HUES48 (cell line): ENCODE results near the gene SMIM7.

Source experiments
- H3K27ac ChIP-seq: one replicate; pipeline ENCODE4 v1.7.0; 2013; ENCODE audit warnings: low read depth, low read length, inconsistent platforms
- H3K27me3 ChIP-seq: 2 replicates; pipeline ENCODE4 v1.6.1; 2013; ENCODE audit warnings: mild to moderate bottlenecking, low read length; ENCODE audit not compliant: control insufficient read depth, insufficient read depth
- H3K36me3 ChIP-seq: 2 replicates; pipeline ENCODE4 v1.6.1; 2013; ENCODE audit warnings: low read length; ENCODE audit not compliant: control insufficient read depth, insufficient read depth
- H3K4me1 ChIP-seq: 2 replicates; pipeline ENCODE4 v1.6.1; 2013; ENCODE audit warnings: mild to moderate bottlenecking, low read length; ENCODE audit not compliant: control insufficient read depth, insufficient read depth
- H3K4me3 ChIP-seq: 2 replicates; pipeline ENCODE4 v1.5.1; 2013; ENCODE audit warnings: mild to moderate bottlenecking, low read depth, low read length
- H3K9ac ChIP-seq: 2 replicates; pipeline ENCODE4 v1.6.1; 2013; ENCODE audit warnings: mild to moderate bottlenecking, low read depth, low read length, moderate library complexity
- H3K9me3 ChIP-seq: 2 replicates; pipeline ENCODE4 v1.6.1; 2013; ENCODE audit warnings: low read length; ENCODE audit not compliant: control insufficient read depth, insufficient read depth

Gene SMIM7

GRCh38 chr19:16659832-16660708, at the start of gene SMIM7:
TSS of gene SMIM7 (minus strand) at chr19:16660144. CDS start at chr19:16660110, 34 bp downstream.
- Histone ChIP-seq H3K9me3 (no peaks in the 10 kb centered on the region), H3K4me1 (0 out of 2 replicates have a peak, but pooled peaks cover 8% of the 10 kb centered on the region), H3K27me3 (no peaks in the 10 kb centered on the region), H3K27ac (peak within 1 kb of the TSS; percentile 91), H3K36me3 (peaks cover 35% of the 10 kb centered on the region), H3K4me3 (peak within 1 kb of the TSS; percentile 83), H3K9ac (peak within 1 kb of the TSS; percentile 82)

GRCh38 chr19:16703677-16704076, 43.7 kb upstream of the SMIM7 start:
- Histone ChIP-seq H3K9me3 (no peaks in the 10 kb centered on the region), H3K9ac (no peak overlapping the region), H3K27me3 (no peaks in the 10 kb centered on the region), H3K4me3 (no peak overlapping the region), H3K36me3 (no peaks in the 10 kb centered on the region), H3K4me1 (no peaks in the 10 kb centered on the region), H3K27ac (no peak overlapping the region)

DNA sequence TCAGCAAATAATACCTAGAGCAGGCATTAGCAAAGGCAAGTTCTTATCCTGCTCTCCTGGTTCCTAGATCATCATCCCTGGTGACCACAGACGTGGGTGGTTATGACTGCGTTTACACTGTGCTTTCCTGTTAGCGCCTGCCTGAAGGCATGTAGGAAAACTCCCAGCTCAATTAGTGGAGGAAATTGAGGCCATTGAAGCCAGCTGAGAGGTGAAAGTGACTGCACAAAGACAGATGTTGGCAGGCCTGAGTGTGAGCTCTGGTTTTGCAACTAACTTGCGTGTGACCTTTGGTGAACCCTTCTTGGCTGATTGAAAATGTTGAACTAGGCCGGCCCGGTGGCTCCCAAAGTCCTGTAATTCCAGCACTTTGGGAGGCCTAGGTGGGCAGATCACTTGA, 42.2 kb upstream of the SMIM7 start:
- no peak overlapping the region for H3K27ac ChIP-seq
- H3K4me3 ChIP-seq = no peak overlapping the region
- H3K4me1 ChIP-seq = no peaks in the 10 kb centered on the region
- H3K36me3 ChIP-seq = no peaks in the 10 kb centered on the region
- H3K27me3 ChIP-seq = no peaks in the 10 kb centered on the region
- no peaks in the 10 kb centered on the region for H3K9me3 ChIP-seq
- no peak overlapping the region for H3K9ac ChIP-seq

DNA sequence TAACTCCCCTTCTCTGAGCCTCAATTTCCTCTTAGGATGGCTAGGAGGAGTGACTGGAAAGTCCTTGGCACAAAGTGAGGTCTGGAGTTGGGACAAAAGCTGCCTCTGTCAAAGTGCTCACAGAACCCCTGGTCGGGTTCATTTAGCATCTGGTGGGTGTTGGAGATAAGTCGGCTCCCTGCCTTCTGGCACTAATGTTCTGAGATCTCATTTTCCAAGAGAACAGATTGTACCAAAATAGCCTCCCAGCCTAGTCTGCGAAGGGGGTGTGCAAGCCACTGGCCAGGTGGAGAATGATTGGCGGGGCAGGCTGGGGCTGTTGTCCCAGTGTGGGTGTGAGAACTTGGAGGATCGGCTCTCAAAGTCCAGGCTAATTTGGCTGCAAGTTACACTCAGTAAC, 39.0 kb upstream of the SMIM7 start:
- Histone ChIP-seq H3K27me3 (no peaks in the 10 kb centered on the region), H3K9me3 (no peaks in the 10 kb centered on the region), H3K36me3 (no peaks in the 10 kb centered on the region), H3K4me1 (no peaks in the 10 kb centered on the region), H3K9ac (no peak overlapping the region), H3K27ac (no peak overlapping the region), H3K4me3 (no peak overlapping the region)

DNA sequence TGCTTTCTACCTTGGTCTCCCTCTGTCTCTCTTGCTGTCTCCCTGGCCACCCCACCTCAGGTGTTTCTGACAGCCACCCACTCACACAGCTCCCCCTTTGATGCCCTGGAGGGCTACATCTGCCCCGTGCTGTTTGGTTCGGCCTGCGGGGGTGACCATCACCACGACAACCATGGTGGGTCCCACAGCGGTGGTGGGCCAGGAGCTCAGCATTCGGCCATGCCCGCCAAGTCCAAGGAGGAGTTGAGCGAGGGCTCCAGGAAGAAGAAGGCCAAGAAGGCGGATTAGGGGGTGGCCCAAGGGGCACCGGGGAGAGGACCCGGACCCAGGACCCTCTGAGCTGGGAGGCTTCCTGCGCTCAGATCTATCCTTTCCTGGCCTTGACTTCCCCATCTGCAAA, 28.1 kb upstream of the SMIM7 start:
- Histone ChIP-seq H3K9ac (no peak overlapping the region), H3K36me3 (no peaks in the 10 kb centered on the region), H3K27ac (no peak overlapping the region), H3K4me1 (no peaks in the 10 kb centered on the region), H3K4me3 (no peak overlapping the region), H3K27me3 (no peaks in the 10 kb centered on the region), H3K9me3 (no peaks in the 10 kb centered on the region)

DNA sequence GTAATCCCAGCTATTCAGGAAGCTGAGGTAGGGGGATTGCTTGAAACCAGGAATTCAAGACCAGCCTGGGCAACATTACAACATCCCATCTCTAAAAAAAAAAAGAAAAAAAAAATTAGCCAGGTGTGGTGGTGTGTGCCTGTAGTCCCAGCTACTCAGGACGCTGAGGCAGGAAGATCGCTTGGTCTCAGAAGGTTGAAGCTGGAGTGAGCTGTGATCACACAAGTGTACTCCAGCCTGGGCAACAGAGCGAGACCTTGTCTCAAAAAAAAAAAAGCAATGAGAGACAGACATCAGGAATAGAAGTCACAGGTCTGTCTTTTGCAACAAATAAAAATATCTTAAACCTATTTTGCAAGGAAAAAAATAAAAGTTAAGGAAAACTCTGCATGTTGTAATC, 24.3 kb upstream of the SMIM7 start:
- Histone ChIP-seq H3K36me3 (peaks cover 27% of the 10 kb centered on the region), H3K9ac (no peak overlapping the region), H3K4me1 (no peaks in the 10 kb centered on the region), H3K27me3 (no peaks in the 10 kb centered on the region), H3K27ac (no peak overlapping the region), H3K9me3 (no peaks in the 10 kb centered on the region), H3K4me3 (no peak overlapping the region)

DNA sequence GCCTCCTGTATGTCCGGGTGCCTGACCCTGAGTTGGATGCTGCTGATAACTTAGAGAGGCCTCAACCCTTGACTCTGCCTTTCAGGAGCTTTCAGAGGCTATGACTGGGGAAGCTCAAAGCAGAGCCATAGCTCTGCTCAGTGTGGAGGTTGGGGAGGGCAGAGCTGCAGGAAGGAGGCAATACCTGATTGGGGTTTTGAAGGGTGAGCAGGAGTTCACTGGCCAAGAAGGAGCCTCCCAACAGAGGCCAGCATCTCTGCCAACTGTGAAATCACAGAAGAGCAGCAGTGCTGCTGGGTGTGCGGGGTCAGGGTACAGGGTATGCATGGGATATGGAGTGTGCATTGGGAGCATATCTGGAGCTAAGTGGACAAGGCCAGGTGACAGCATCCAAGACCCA, 22.6 kb upstream of the SMIM7 start:
- Histone ChIP-seq H3K27ac (no peak overlapping the region), H3K4me1 (no peaks in the 10 kb centered on the region), H3K27me3 (no peaks in the 10 kb centered on the region), H3K4me3 (no peak overlapping the region), H3K9me3 (no peaks in the 10 kb centered on the region), H3K9ac (no peak overlapping the region), H3K36me3 (peaks cover 27% of the 10 kb centered on the region)

DNA sequence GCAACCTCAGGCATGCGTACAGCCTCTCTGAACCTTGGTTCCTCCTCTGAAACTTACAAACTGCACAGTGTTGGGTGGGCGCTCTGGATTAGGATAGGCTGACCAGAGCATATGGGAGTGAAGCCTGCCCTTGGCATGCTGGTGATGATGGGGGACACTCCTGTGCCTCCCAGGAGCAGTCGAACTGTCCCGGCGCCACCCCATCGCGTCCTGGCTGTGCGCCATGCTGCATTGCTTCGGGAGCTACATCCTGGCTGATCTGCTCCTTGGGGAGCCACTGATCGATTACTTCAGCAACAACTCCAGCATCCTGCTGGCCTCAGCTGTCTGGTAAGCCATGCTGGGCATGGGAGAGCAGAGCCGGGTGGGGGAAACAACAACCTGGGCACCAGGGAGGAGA, 19.9 kb upstream of the SMIM7 start:
- no peaks in the 10 kb centered on the region for H3K27me3 ChIP-seq
- H3K9me3 ChIP-seq = no peaks in the 10 kb centered on the region
- no peak overlapping the region for H3K27ac ChIP-seq
- no peak overlapping the region for H3K4me3 ChIP-seq
- H3K36me3 ChIP-seq = peaks cover 27% of the 10 kb centered on the region
- no peak overlapping the region for H3K9ac ChIP-seq
- no peaks in the 10 kb centered on the region for H3K4me1 ChIP-seq

DNA sequence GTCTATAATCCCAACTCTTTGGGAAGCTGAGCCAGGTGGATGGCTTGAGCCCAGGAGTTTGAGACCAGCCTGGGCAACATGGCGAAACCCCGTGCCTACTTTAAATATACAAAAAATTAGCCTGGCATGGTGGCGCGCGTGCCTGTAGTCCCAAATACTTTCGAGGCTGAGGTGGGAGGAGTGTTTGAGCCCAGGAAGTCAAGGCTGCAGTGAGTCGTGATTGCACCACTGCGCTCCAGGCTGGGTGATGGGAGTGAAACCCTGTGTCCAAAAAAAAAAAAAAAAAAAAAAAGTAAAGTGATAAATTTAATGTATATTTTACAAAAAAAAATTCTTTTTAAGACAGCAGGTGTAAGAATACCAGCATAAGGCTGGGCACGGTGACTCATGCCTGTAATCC, 18.6 kb upstream of the SMIM7 start:
- Histone ChIP-seq H3K9ac (no peak overlapping the region), H3K27me3 (no peaks in the 10 kb centered on the region), H3K4me1 (no peaks in the 10 kb centered on the region), H3K27ac (no peak overlapping the region), H3K4me3 (no peak overlapping the region), H3K36me3 (peaks cover 27% of the 10 kb centered on the region), H3K9me3 (no peaks in the 10 kb centered on the region)

DNA sequence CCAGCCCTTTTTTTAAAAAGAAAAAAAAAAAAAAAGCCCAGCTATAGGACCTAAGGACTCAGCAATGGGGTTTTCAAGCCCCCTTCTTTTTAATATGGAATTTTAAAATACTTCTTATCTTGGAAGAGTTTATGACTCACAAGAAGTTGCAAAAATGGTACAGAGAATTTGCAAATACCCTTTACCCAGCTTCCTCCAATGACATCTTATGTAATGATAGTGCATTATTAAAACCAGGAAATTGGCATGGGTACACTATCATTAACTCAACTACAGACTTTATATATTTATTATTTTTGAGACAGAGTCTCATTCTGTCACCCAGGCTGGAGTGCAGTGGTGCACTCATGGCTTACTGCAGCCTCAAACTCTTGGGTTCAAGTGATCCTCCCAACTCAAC, 17.1 kb upstream of the SMIM7 start:
- Histone ChIP-seq H3K27ac (no peak overlapping the region), H3K9me3 (no peaks in the 10 kb centered on the region), H3K4me1 (no peaks in the 10 kb centered on the region), H3K4me3 (no peak overlapping the region), H3K27me3 (no peaks in the 10 kb centered on the region), H3K9ac (no peak overlapping the region), H3K36me3 (peaks cover 23% of the 10 kb centered on the region)

DNA sequence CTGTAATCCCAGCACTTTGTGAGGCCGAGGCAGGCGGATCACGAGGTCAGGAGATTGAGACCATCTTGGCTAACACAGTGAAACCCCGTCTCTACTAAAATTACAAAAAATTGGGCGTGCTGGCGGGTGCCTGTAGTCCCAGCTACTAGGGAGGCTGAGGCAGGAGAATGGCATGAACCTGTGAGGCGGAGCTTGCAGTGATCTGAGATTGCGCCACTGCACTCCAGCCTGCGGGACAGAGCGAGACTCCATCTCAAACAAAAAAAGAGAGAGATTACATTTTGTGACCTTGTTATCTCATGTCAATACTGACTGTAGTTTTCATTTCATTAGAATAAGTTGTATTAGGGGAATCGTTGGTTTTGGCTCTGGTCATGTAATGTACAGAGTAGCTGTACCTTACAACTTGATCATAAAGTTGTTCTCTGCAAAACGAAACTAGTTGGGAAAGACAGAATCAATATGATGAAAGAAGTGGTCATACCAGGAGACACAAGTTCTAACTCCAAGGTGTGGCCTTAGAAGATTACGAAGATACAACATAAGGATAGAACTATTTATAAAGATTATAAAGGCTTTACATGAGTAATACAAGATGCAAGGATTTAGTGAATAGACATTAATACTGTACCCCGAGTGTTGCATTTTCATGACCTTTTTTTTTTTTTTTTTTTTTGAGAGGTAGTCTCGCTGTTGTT, 16.3 kb upstream of the SMIM7 start:
- H3K9me3 ChIP-seq = no peaks in the 10 kb centered on the region
- peaks cover 15% of the 10 kb centered on the region for H3K36me3 ChIP-seq
- no peak overlapping the region for H3K9ac ChIP-seq
- H3K4me3 ChIP-seq = no peak overlapping the region
- no peak overlapping the region for H3K27ac ChIP-seq
- H3K27me3 ChIP-seq = no peaks in the 10 kb centered on the region
- H3K4me1 ChIP-seq = no peaks in the 10 kb centered on the region
